Skeletal muscle cell (primary cell): ENCODE results near the gene RNASET2.

Experiments used
- DNase-seq: peaks from one replicate; pipeline ENCODE4 v3.0.0-alpha.2; 2010; ENCODE audit warnings: low read depth
- H3K4me3 ChIP-seq: 2 replicates; pipeline ENCODE4 v1.5.1; 2011; ENCODE audit warnings: low read depth, mild to moderate bottlenecking, control low read depth, low read length, moderate library complexity

The RNASET2 gene

DNA sequence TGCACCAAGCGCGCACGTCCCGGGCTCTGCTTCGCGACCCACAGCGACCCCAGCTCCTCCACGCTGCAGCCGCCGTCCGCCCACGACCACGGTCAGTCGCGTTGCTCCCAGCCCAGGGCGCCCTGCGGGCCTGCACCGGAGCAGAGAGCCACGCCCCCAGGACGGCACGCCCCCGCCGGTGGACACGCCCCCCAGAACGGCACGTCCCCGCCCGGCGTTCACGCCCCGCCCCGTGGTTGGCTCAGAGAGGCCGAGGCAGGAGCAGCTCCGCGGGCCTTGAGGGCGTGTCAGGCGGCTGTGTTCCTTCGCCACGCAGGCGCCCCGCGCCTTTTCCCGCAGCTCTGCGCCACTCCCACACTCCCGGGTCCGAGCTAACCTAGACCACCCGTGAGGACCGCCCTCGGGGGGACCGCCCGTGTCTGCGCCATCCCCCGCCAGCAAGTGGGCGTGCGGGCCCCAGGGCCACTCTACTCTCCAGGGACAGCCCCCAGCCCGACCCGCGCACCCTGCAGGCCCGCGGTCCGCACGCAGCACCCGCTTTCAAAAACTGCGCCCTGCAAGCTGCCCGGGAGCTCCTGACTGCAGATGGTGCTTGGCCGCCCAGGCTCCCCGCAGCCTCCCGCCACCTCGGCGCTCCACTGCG lies at the start of gene RNASET2:
RNASET2 (minus strand) TSS at position 107 of the 643 bp plus-strand sequence. CDS start 368 bp downstream, outside the sequence.
- DNase-seq: peak; percentile 57
- H3K4me3 ChIP-seq: peak within 1 kb of the TSS; percentile 78

DNA sequence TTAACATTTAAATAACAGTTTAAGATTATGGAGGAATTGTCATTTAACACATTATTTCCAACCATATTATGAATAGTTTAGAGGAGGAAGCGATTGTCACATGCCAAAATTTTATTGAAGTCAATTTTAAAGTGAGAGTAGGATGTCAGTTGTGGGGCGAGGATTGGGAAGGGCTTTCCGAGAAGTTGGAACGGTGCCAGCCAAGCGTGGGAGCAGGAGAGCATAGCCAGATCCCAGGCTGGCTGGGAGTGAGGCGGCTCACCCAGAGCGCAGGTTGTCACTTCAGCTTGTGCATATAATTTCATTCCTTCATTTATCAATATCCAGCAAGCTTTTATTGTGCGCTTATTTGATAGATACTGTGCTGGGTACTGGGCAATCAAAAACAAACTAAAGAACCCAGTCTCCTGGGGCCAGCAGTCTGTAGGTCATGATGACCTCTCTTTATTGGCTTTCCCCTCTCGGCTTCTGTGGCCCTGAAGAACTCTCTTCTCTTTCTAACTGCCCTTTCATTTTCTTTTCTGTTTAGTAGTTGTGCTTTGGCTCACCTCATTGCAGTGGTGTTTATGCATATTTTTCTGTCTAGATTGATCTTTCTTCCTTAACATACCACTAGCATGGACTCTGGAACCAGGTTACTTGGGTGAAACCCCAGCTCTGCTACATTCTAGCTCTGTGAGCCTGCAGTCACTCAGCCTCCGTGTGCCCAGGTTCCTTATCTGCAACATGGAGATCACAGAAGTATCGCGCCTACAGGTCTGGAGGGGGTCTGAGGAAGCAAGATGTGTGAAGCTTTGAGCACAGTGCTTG lies 49.2 kb upstream of the RNASET2 start:
- no peak overlapping the region for H3K4me3 ChIP-seq

DNA sequence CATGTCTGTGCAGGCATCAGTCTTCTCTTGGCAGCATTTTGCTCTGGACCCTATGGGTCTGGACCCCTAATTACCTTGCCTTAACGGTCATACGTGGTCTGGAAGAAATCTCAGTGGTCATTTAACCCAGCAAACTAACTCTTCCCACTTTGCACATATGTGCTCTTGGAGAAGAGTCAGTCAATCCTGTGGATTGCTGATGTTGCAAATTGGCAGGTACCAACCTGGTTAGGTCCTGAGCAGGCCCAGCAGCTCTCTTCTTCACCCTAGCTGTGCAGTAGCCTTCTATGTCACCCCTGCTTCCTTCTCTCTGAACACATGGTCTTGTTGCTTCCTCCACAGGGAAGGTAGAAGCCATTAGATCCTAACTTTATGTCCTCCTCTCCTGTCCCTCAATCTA lies 44.4 kb upstream of the RNASET2 start:
- no peak overlapping the region for H3K4me3 ChIP-seq
- DNase-seq: no peak

More for the DNA sequence above, 49.2 kb upstream of the RNASET2 start:
- no peak for DNase-seq

DNA sequence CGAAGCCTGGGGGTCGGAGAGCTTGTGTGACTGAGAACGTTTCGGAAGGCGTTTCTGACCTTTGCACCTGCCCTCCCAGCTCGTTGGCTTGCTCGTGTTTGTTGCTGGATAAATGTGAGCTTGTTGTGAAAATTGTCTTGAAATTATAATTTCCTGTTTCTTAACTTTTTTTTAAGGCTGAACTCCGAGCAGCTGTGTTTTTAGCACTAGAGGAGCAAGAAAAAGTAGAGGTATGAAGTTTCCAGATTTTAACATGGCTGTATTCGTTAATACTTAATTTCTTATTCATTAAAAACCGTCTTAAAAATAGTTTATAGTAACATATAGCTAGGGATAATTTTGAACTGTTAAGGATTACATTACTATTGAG lies 43.5 kb upstream of the RNASET2 start:
- H3K4me3 ChIP-seq: peak overlapping the region; percentile 85
- no peak for DNase-seq

GRCh38 chr6:166999145-166999883 lies 43.0 kb upstream of the RNASET2 start, which contains the start of gene CEP43:
CEP43 (plus strand) TSS chr6:166999397; CDS start chr6:166999413, 16 bp downstream.
- peak; percentile 80 for DNase-seq

GRCh38 chr6:166998256-166999144 lies 42.1 kb upstream of the RNASET2 start:
- DNase-seq: no peak
- peak overlapping the region; percentile 98 for H3K4me3 ChIP-seq

More at GRCh38 chr6:166999145-166999883, 43.0 kb upstream of the RNASET2 start, which contains the start of gene CEP43:
- peak within 1 kb of the TSS; percentile 98 for H3K4me3 ChIP-seq

- DNase-seq: peak; percentile 31
- peak overlapping the region; percentile 98 for H3K4me3 ChIP-seq
Observed at GRCh38 chr6:166997768-166998255, 41.5 kb upstream of the RNASET2 start.

GRCh38 chr6:166997348-166997747 lies 41.0 kb upstream of the RNASET2 start:
- H3K4me3 ChIP-seq: peak overlapping the region; percentile 98

GRCh38 chr6:166996406-166996805 lies 40.1 kb upstream of the RNASET2 start:
- DNase-seq: peak; percentile 43
- no peak overlapping the region for H3K4me3 ChIP-seq

More at GRCh38 chr6:166997348-166997747, 41.0 kb upstream of the RNASET2 start:
- DNase-seq: no peak

GRCh38 chr6:166989427-166990032 lies 33.2 kb upstream of the RNASET2 start:
- H3K4me3 ChIP-seq: no peak overlapping the region
- no peak for DNase-seq

DNA sequence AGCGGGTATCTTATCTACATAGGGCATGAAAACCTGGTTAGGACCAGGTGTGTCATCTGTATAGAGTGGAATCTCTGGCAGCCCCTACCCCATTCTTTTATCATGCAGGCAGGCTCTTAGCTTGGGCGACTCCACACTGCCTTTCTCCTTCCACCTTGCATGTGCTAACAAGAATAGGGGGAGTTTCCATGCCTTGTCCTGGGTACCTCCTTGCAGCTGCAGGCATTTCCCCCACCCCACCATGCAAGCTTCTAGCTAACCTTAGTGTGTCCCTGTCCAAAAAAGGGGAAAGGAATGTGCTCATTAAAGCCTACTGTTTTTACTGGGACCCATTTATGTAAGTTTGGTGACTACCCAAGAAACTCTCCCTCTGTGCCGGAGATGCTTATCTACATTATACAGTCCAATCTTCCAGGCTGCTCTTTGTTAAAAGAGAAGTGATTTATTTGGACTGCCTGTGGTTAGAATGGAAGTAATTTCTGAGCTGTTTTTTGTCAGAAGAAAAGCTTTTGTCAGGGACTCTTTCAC lies 32.4 kb upstream of the RNASET2 start:
- no peak for DNase-seq
- no peak overlapping the region for H3K4me3 ChIP-seq

GRCh38 chr6:166987930-166988329 lies 31.6 kb upstream of the RNASET2 start:
- DNase-seq: no peak

GRCh38 chr6:166987448-166987847 lies 31.1 kb upstream of the RNASET2 start:
- H3K4me3 ChIP-seq: no peak overlapping the region

More at GRCh38 chr6:166987930-166988329, 31.6 kb upstream of the RNASET2 start:
- no peak overlapping the region for H3K4me3 ChIP-seq

DNA sequence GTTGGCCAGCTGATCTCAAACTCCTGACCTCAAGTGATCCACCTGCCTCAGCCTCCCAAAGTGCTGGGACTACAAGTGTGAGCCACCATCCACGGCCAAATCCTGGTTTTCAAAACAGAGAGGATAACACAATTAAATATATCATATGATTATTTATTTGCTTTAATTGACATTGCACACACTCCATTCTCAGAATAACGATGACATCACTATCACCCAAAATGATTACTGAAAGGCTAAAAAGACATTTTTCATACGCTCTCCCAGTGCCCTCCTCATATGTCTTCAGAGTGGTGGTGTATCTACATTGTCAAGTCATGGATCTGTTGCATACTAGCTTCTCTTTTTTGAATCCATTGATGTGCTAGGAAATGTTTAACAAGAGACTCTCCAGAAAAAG lies 24.4 kb upstream of the RNASET2 start:
- no peak overlapping the region for H3K4me3 ChIP-seq
- DNase-seq: no peak

More at GRCh38 chr6:166987448-166987847, 31.1 kb upstream of the RNASET2 start:
- no peak for DNase-seq

GRCh38 chr6:166977621-166978525 lies 21.5 kb upstream of the RNASET2 start:
- DNase-seq: no peak
- H3K4me3 ChIP-seq: no peak overlapping the region

GRCh38 chr6:166976636-166977035 lies 20.3 kb upstream of the RNASET2 start:
- no peak for DNase-seq
- H3K4me3 ChIP-seq: no peak overlapping the region

DNA sequence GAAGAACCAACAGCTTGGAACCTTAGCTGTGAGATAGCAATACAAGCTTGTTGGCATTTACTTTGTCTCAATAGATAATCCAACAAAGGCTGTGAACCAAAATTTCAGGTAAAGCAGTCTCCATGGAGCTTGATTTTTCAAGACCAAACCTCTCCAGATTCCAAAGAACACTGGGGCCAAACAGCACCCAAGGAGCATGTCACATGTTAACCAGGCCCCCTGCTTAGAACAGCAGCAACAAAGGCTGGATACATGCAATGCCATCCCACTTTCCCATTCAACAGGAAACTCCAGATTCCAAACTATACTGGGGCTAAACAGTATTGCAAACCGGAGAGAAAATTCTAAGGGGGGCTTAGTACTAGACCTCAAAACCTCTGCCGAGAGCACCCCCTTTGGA lies 15.8 kb upstream of the RNASET2 start:
- no peak for DNase-seq
- H3K4me3 ChIP-seq: no peak overlapping the region
